GM19099 (cell line): ENCODE results near the gene NUCB2.

ENCODE experiments used
- POLR2A ChIP-seq: IDR thresholded peaks from 3 replicates; pipeline ENCODE4 v1.6.1; 2011; ENCODE audit warnings: low read depth; ENCODE audit not compliant: insufficient read length; ENCODE audit errors: extremely low read depth

NUCB2 gene

DNA sequence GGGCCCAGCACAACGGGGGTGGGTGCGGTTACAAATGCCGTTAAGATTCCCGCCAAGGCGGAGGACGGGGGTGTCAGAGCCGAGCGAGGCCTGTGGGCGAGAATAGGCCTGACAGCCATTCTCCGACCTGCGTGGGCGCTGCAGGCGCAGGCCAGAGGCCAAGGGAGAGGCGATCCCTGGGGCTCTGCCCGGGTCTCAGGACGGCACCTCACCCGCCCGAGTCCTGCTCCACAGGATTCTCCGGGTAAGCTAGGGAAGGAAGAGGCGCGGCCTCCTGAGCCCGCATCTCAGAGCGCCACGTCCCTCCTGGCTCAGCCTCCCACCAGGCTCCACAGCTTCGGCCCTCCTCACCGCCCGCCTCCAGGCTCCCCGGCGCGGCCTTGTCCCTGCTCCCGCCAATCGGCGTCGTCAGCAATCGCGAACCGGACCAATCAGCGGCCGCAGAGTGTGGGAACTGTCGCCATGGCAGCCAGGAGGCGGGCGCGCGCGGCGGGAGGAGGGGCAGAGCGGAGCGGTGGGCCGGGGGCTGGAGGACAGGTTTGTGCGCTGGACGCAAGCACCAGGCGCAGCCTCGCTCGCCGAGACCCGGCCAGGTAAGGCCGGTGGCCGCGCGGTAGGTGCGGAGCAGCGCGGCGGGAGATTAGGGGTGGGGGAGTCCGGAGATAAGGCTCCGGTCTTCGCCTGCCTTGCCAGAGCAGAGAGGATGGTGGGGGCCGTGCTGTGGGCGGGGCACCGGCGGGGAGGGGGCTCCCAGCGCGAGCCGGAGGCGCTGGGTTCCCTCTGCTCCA lies at the start of gene NUCB2:
NUCB2 (plus strand) TSS at position 504 of the 788 bp plus-strand sequence. CDS start 18,585 bp downstream, outside the sequence.
- TF ChIP-seq POLR2A: peak; percentile 77

DNA sequence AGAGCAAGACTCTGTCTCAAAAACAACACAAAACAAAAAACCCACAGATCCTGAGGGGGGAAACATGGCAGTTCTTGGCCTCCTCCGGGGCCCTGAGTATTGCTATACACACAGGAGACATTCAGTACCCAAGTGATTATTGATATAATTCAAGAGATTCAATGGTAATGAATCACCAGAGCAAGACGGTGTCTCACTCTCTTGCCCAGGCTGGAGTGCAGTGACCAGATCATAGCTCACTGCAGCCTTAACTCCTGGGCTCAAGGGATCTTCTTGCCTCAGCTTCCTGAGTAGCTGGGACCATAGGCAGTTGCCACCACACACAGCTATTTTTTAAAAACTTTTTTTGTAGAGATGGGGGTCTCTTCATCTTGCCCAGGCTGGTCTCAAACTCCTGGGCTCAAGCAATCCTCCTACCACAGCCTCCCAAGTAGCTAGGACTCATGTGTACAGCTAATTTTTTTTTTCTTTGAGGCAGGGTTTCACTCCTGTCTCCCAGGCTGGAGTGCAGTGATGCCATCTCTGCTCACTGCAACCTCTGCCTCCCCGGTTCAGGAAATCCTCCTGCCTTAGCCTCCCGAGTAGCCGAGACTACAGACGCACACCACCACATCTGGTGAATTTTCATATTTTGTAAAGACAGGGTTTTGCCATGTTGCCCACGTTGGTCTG lies 46.9 kb upstream of the NUCB2 start:
- TF ChIP-seq POLR2A: no peak

DNA sequence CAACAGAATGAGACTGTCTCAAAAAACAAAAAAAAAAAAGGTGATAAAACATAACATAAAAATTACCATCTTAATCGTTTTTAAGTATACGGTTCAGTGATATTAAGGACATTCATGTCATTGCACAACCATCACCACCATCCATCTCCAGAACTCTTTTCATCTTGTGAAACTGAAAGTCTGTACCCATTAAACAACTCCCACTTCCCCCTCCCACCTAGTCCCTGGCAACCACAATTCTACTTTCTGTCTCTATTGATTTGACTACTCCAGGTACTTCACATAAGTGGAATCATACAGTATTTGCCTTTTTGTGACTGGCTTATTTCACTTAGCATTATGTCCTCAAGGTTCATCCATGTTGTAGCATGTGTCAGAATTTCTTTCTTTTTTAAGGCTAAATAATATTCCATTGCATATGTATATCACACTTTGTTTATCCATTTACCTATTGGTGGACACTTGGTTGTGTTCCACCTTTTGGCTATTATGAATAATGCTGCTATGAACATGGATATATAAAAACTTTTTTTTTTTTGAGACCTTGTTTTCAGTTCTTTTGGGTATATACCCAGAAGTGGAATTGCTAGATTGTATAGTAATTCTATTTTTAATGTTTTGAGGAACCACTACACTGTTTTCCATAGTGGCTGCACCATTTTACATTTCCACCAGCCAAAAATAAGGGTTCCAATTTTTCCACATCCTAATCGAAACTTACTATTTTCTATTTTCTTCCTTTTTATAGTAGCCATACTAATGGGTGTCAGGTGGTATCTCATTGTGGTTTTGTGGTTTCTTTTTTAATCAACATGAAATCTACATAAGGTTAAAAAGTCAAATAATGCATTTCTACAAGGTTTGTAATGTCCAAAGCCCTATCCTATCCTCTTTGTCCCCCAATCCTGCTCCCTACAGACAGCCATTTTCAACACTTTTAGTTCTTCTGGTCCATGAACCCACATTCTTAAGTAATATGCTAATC lies 45.4 kb upstream of the NUCB2 start:
- no peak for TF ChIP-seq POLR2A

DNA sequence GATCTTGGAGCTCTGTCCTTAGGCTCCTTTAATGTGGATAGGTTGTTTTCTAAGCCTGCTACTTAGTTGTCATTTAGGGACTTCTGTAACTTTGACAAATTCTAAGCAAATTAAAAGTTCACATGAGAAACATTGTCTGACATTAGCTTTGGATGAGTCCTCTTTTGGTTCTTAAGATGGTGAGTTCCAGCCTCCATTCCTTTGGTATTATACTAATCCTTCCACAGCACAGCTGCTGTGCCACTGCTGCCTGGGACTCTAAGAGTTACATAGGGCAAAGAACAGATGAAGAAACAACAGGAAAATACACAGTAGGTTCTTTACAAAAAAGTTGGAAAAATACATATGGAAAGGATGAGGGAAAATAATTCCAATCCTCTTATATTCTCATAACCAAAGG lies 43.4 kb upstream of the NUCB2 start:
- no peak for TF ChIP-seq POLR2A

DNA sequence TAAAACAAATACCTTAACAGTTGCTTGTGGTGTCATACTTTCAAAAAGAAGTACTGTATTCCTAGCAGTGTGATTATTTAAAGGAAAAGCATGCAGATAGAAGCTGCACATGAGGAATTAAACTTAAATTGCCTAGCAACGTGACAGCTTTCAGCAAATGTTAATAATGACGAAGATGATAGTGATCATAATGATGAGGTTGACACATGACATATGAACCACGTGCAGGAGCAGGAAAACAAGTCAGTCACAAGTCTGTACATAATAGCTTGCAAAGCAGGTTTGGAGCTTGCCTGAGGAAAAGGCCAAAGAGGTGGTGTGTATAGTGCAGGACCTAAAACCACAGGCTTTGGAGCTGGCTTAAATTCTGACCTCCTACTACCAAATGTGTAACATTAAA lies 38.2 kb upstream of the NUCB2 start:
- TF ChIP-seq POLR2A: no peak

DNA sequence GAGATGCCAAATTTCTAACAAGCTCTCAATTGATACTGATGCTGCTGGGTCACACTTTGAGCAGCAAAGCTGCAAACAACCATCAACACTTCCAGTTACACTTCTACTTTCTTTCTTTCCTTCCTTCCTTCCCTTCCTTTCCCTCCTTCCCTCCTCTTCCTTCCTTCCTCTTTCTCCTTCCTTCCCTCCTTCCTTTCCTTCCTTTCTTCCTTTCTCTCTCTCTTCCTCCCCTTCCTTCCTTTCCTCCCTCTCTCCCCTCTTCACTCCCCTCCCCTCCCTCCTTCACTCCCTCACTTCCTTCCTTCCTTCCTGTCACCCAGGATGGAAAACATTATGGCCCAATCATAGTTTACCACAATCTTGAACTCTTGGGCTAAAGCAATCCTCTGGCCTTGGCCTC lies 35.8 kb upstream of the NUCB2 start:
- TF ChIP-seq POLR2A: no peak

DNA sequence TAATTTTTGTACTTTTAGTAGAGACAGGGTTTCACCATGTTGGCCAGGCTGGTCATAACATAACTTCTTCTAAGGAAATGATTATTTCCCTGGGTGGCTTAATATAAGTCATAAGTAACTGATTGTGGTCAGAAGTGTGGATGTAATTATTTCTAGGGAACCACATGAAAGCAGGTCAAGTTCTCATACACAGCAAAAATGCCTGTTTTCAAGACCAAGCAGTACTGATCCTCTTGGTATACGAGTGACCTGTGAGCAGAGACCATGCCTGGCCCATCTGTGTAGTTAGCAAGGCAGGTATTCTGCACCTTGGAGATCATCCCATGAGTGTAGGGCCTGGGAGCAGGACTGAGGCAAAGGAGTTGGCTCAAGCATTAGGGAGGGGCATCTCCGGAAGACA lies 32.5 kb upstream of the NUCB2 start:
- no peak for TF ChIP-seq POLR2A

DNA sequence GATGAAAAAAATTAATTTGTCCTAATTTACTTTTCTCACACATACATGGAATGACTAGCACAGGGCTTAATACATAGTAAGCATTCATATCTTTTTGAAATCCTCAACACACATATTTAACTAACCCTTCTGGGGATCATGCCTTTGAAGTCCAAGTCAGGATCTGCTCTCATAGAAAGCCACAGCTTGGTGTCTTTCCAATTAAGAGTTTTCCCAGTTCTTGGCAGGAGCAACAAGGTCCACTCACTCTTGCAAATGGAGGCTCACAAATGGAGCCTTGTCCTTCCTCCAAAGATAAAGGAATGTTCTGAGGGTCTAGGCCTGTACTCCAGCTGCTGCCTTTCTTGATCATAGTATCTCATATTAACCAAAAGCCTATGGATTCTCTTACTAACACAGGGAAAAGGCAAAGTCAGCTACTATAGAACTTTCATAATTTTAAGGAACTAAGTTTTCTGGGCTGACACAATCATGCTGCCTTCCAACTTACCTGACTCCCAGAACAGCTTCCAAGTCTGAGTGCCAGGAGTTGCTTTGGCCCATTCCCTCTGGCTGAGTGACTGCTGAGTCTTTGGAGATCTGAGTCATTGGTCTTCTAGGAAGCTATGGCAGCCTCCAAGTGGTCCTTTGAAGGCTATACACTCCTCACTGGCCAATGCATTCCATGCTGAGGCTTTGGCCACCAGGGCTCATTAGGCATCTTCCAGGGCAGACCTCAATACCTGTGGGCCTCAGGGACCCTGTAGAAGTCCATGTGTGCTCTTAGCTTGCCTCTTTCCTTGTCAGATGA lies 25.8 kb upstream of the NUCB2 start:
- TF ChIP-seq POLR2A: no peak

DNA sequence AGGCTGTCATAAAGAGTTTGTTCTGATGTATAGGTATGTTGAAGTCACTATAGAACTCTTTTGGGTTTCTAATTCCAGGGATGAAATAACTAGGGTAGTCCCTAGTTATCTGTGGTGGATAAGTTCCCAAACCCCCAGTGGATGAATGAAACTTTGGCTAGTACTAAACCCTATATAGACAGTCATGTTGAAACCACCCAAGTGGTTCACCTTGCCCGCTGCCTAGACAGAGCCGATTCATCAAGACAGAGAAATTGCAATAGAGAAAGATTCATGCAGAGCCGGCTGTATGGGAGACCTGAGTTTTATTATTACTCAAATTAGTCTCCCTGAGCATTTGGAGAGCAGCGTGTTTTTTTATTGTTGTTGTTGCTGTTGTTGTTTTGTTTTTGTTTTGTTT lies 23.8 kb upstream of the NUCB2 start:
- TF ChIP-seq POLR2A: no peak

DNA sequence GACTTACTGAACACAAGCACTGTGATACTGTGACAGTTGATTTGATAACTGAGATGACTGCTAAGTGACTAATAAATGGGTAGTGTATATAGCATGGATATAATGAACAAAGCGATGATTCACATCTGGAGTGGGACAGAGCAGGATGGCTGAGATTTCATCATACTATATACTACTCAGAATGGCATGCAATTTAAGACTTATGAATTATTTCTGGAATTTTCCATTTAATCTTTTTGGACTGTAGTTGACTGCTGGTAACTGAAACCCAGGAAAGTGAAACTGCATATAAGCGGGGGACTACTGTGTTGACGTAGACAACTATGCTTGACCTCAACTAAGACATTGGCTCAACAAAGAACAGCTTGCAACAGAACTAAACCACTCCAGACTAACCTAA lies 20.0 kb upstream of the NUCB2 start:
- no peak for TF ChIP-seq POLR2A

DNA sequence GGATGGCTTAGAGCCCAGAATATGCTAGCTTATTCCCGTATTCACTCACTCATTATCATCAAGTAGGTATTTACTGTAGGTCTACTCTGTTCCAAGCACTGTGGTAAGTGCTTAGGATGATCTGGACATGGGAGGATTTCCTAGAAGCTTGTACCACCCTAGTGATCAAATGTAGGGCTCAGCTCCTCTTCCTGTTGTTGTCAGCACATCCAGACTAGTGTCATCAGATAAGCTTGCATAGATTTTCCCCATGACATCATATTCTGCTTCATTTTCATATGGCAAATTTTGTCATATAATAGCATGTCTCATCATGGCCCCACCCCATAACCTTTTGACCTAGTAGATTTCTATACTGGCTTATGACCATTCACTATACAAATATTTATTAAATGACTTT lies 19.3 kb upstream of the NUCB2 start:
- TF ChIP-seq POLR2A: no peak

DNA sequence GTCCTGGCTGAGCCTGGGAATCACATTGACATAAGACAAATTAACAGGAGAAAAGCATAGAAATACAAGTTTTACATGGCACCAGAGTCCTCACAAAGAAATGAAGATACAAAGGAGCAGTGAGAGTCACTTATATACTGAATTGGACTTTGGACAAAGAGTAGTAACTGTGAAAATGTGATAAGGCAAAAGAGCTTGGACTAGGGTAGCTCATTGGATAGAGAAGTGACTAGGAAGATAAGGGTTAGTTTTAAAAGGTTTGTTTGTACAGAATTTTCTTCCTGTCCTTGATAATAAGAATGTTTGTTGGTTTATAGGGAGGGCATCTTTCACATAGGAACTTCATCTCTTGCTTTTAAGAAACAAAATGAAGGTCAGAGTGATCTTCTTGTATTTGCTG lies 17.9 kb upstream of the NUCB2 start:
- TF ChIP-seq POLR2A: no peak

DNA sequence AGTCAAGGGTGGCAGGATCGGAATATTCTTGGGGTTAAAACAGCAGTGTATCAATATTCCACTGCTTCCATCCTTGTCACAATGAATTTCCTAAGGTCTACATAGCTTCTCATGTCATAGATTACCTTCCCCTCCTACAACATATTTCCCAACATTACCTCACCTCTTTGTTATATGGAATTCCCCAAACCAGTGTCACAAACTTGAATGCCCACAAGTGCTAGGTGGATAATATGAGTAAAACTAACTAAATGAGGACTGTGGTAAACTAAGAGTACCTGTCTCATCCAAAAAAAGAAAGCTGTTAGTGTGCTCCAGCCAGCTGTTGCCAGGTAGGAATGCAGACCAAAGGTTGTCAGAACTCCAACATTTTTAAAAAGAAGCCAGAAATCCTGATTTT lies 17.0 kb upstream of the NUCB2 start:
- no peak for TF ChIP-seq POLR2A

DNA sequence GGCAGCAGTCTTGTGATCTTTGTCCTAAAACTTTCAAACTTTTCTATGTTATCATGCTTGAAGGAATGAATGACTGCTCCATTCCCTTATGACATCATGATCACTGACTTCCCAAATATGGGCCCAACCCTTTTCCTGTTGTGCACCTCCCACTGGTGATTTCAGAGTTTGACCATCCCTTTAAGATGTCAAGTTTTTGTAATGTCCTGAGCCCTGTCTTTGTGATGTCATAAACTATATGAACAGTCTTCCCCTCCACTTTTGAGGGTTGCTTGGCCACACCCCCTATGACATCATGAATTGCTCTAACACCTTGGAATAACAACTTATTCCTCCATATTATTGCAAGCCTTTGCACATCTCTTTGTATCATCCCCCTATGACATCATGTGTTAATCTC lies 16.5 kb upstream of the NUCB2 start:
- TF ChIP-seq POLR2A: no peak
